H7 (cell line): Measurements from ENCODE around the gene FHOD3. TPM values are rescaled to one million over a fixed set of nuclear protein-coding genes. Genes with fewer than 3 reads are reported as not detected.
"Not testable (repeated sequence)": the region's sequence is repeated elsewhere in the genome, so short reads cannot be mapped to it uniquely, and the experiment has no call there.

ENCODE experiments used
- DNase-seq: peaks from one replicate; pipeline ENCODE4 v3.0.0; 2012
- H3K27me3 ChIP-seq: 2 replicates; pipeline ENCODE4 v1.6.0; 2011; ENCODE audit warnings: mild to moderate bottlenecking, low read length; ENCODE audit not compliant: control insufficient read depth, insufficient read depth
- H3K36me3 ChIP-seq: replicated peaks from 2 replicates; pipeline ENCODE4 v1.5.1; 2011; ENCODE audit warnings: low read length; ENCODE audit not compliant: control insufficient read depth, insufficient read depth
- H3K4me3 ChIP-seq: 2 replicates; pipeline ENCODE4 v1.5.1; 2011; ENCODE audit warnings: low read depth, mild to moderate bottlenecking, control low read depth, low read length, moderate library complexity; ENCODE audit not compliant: insufficient read depth
- total RNA-seq: library from RNA; depleted of rRNA; stranded (reverse); fragments of >200 nt; shearing (Covaris generic); gene quantifications from 2 replicates; pipeline ENCODE4 v1.2.3, GENCODE V29; 2014

Gene FHOD3
- total RNA-seq, 1 experiment from 2014 or later, result 1.8 TPM

GRCh38 chr18:36756242-36756641 lies 458.7 kb downstream of the FHOD3 start:
- H3K4me3 ChIP-seq, result no peak overlapping the region
- H3K27me3 ChIP-seq, result no peaks in the 10 kb centered on the region
- no peak for DNase-seq
- no peaks in the 10 kb centered on the region for H3K36me3 ChIP-seq

- Histone ChIP-seq H3K36me3 (no peaks in the 10 kb centered on the region), H3K27me3 (no peaks in the 10 kb centered on the region), H3K4me3 (no peak overlapping the region)
- peak; percentile 61 for DNase-seq
These were observed 459.6 kb downstream of the FHOD3 start for GRCh38 chr18:36757081-36757480.

- no peak for DNase-seq
- no peaks in the 10 kb centered on the region for H3K27me3 ChIP-seq
- no peak overlapping the region for H3K4me3 ChIP-seq
- H3K36me3 ChIP-seq, result no peaks in the 10 kb centered on the region
These were observed 460.5 kb downstream of the FHOD3 start for GRCh38 chr18:36757991-36758390.

- Histone ChIP-seq H3K36me3 (no peaks in the 10 kb centered on the region), H3K4me3 (no peak overlapping the region), H3K27me3 (no peaks in the 10 kb centered on the region)
- DNase-seq, result no peak
These were observed 461.1 kb downstream of the FHOD3 start for GRCh38 chr18:36758623-36759022.

- no peaks in the 10 kb centered on the region for H3K36me3 ChIP-seq
- no peak for DNase-seq
- H3K4me3 ChIP-seq, result no peak overlapping the region
- no peaks in the 10 kb centered on the region for H3K27me3 ChIP-seq
These were observed 461.8 kb downstream of the FHOD3 start for GRCh38 chr18:36759167-36759776.

- Histone ChIP-seq H3K4me3 (no peak overlapping the region), H3K27me3 (no peaks in the 10 kb centered on the region), H3K36me3 (no peaks in the 10 kb centered on the region)
- no peak for DNase-seq
These were observed 463.1 kb downstream of the FHOD3 start for GRCh38 chr18:36760598-36760997.

GRCh38 chr18:36761186-36761698 lies 463.7 kb downstream of the FHOD3 start:
- DNase-seq, result peak; percentile 29
- H3K4me3 ChIP-seq, result no peak overlapping the region
- H3K36me3 ChIP-seq, result no peaks in the 10 kb centered on the region
- H3K27me3 ChIP-seq, result no peaks in the 10 kb centered on the region

GRCh38 chr18:36762074-36762473 lies 464.6 kb downstream of the FHOD3 start:
- Histone ChIP-seq H3K4me3 (no peak overlapping the region), H3K36me3 (no peaks in the 10 kb centered on the region), H3K27me3 (no peaks in the 10 kb centered on the region)
- no peak for DNase-seq

GRCh38 chr18:36762965-36763364 lies 465.5 kb downstream of the FHOD3 start:
- H3K36me3 ChIP-seq, DNase-seq, H3K4me3 ChIP-seq, H3K27me3 ChIP-seq: not testable (repeated sequence)

- Histone ChIP-seq H3K36me3 (no peaks in the 10 kb centered on the region), H3K27me3 (no peaks in the 10 kb centered on the region), H3K4me3 (no peak overlapping the region)
- DNase-seq, result no peak
These were observed 469.3 kb downstream of the FHOD3 start for GRCh38 chr18:36766836-36767235.

- no peak overlapping the region for H3K4me3 ChIP-seq
- no peaks in the 10 kb centered on the region for H3K27me3 ChIP-seq
- H3K36me3 ChIP-seq, result no peaks in the 10 kb centered on the region
- DNase-seq, result no peak
These were observed 471.7 kb downstream of the FHOD3 start for GRCh38 chr18:36769172-36769571.

GRCh38 chr18:36769611-36770314 lies 472.2 kb downstream of the FHOD3 start:
- no peak overlapping the region for H3K4me3 ChIP-seq
- no peaks in the 10 kb centered on the region for H3K36me3 ChIP-seq
- DNase-seq, result peak; percentile 61
- no peaks in the 10 kb centered on the region for H3K27me3 ChIP-seq

GRCh38 chr18:36770315-36770946 lies 472.9 kb downstream of the FHOD3 start:
- no peaks in the 10 kb centered on the region for H3K36me3 ChIP-seq
- DNase-seq, result no peak
- H3K4me3 ChIP-seq, result no peak overlapping the region
- no peaks in the 10 kb centered on the region for H3K27me3 ChIP-seq

- no peak for DNase-seq
- no peaks in the 10 kb centered on the region for H3K36me3 ChIP-seq
- no peak overlapping the region for H3K4me3 ChIP-seq
- H3K27me3 ChIP-seq, result no peaks in the 10 kb centered on the region
These were observed 473.7 kb downstream of the FHOD3 start for GRCh38 chr18:36771245-36771644.

GRCh38 chr18:36772241-36772723 lies 474.8 kb downstream of the FHOD3 start:
- no peaks in the 10 kb centered on the region for H3K36me3 ChIP-seq
- no peaks in the 10 kb centered on the region for H3K27me3 ChIP-seq
- no peak for DNase-seq

More at GRCh38 chr18:36772241-36772723, 474.8 kb downstream of the FHOD3 start:
- H3K4me3 ChIP-seq, result no peak overlapping the region
